ENCODE results near the gene MRGPRF.

DNA sequence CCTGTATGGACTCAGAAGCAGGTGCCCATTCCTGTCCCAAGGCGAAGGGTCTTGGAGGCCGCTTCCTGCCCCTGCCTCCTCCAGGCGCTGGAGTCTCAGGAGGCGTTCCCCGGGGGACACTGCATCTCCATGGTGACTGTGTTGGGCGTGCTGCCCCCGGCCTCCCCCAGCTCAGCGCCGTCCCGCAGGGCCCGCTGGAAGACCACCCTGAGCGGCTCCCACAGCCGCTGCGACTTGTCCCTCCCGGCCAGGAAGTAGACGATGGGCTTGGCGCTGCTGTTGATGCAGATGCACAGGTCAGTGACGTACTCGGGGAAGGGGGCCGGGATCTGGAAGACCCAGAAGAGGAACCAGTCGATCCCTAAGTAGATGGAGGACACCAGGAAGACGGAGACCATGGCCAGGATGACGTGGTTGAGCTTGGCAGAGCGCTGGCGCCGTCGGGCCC, 7.8 kb downstream of the MRGPRF start:
- TF ChIP-seq EZH2phosphoT487 (IDR thresholded peaks at IDR 0.05; ENCODE audit: insufficient read depth, low read depth), result no peak
- no peak for TF ChIP-seq EZH2 (IDR thresholded peaks at IDR 0.05; ENCODE audit: insufficient read depth, poor library complexity, severe bottlenecking)

Data from GM23248 (cell line).